T-helper 9 cell (primary cell): ENCODE measurements around the gene WDR5B.
"Not testable (repeated sequence)": the region's sequence is repeated elsewhere in the genome, so short reads cannot be mapped to it uniquely, and the experiment has no call there.

Experiments used
- DNase-seq: peaks from one replicate; pipeline ENCODE4 v3.0.0-alpha.2; 2020

WDR5B gene

GRCh38 chr3:122407946-122408345 lies 7.9 kb downstream of the WDR5B start:
- DNase-seq: no peak

- no peak for DNase-seq
These were observed 9.7 kb downstream of the WDR5B start for GRCh38 chr3:122406198-122406597.

GRCh38 chr3:122405015-122405414 lies 10.8 kb downstream of the WDR5B start:
- DNase-seq: no peak

GRCh38 chr3:122403489-122403888 lies 12.4 kb downstream of the WDR5B start:
- DNase-seq: no peak

GRCh38 chr3:122398920-122399319 lies 16.9 kb downstream of the WDR5B start:
- no peak for DNase-seq

- DNase-seq: no peak
These were observed 18.7 kb downstream of the WDR5B start for GRCh38 chr3:122397201-122397600.

- DNase-seq: no peak
These were observed 19.4 kb downstream of the WDR5B start for GRCh38 chr3:122396511-122396910.

GRCh38 chr3:122395582-122395981 lies 20.3 kb downstream of the WDR5B start:
- no peak for DNase-seq

GRCh38 chr3:122394173-122394572 lies 21.7 kb downstream of the WDR5B start:
- no peak for DNase-seq

GRCh38 chr3:122392868-122393844 lies 22.7 kb downstream of the WDR5B start:
- DNase-seq: no peak

GRCh38 chr3:122391681-122392446 lies 24.0 kb downstream of the WDR5B start:
- DNase-seq: no peak

- DNase-seq: no peak
These were observed 25.2 kb downstream of the WDR5B start for GRCh38 chr3:122390665-122391064.

- no peak for DNase-seq
These were observed 26.0 kb downstream of the WDR5B start for GRCh38 chr3:122389892-122390291.

GRCh38 chr3:122389197-122389596 lies 26.7 kb downstream of the WDR5B start:
- DNase-seq: no peak

- no peak for DNase-seq
These were observed 28.2 kb downstream of the WDR5B start for GRCh38 chr3:122387709-122388108.

- peak; percentile 90 for DNase-seq
These were observed 31.8 kb downstream of the WDR5B start, which contains the start of gene FAM162A for GRCh38 chr3:122383771-122384697. FAM162A (plus strand) TSS chr3:122384182; CDS start chr3:122384266, 84 bp downstream.

- peak; percentile 76 for DNase-seq
These were observed 32.8 kb downstream of the WDR5B start, which contains the start of gene MIX23 for GRCh38 chr3:122382888-122383666. MIX23 (minus strand) TSS chr3:122383231; CDS start chr3:122383224, 7 bp downstream.

- DNase-seq: no peak
These were observed 37.9 kb downstream of the WDR5B start for GRCh38 chr3:122377975-122378374.

- DNase-seq: no peak
These were observed 41.8 kb downstream of the WDR5B start for GRCh38 chr3:122374034-122374433.

- DNase-seq: no peak
These were observed 49.5 kb downstream of the WDR5B start for GRCh38 chr3:122366379-122366749.

- DNase-seq: not testable (repeated sequence)
These were observed 50.1 kb downstream of the WDR5B start for GRCh38 chr3:122365582-122366378.
